OCI-LY1 (cell line): ENCODE data around the gene NCS1.

Experiments used
- H2AFZ ChIP-seq: fragments of 200-600 bp; sonication (generic), shearing (Covaris generic); 2 replicates; pipeline ENCODE4 v1.6.0; 2014; ENCODE audit warnings: antibody characterized with exemption, mild to moderate bottlenecking, low read length
- H3F3A ChIP-seq: fragments of 200-600 bp; sonication (generic), shearing (Covaris generic); 2 replicates; pipeline ENCODE4 v1.6.0; 2014; ENCODE audit warnings: mild to moderate bottlenecking, antibody characterized with exemption, low read length, moderate library complexity; ENCODE audit not compliant: insufficient read depth
- H3K27ac ChIP-seq: fragments of 200-600 bp; sonication (generic); 2 replicates; pipeline ENCODE4 v1.5.1; 2014; ENCODE audit warnings: low read length, mixed run types, mild to moderate bottlenecking, low read depth; ENCODE audit not compliant: poor library complexity, severe bottlenecking
- H3K27me3 ChIP-seq: fragments of 200-600 bp; sonication (generic); 2 replicates; pipeline ENCODE4 v1.6.0; 2014; ENCODE audit warnings: antibody characterized with exemption, mild to moderate bottlenecking, low read length, moderate library complexity; ENCODE audit not compliant: insufficient read depth
- H3K36me3 ChIP-seq: fragments of 200-600 bp; sonication (generic); 2 replicates; pipeline ENCODE4 v1.6.1; 2014; ENCODE audit warnings: mild to moderate bottlenecking, antibody characterized with exemption, low read length, moderate library complexity, mixed read lengths; ENCODE audit not compliant: insufficient read depth
- H3K4me1 ChIP-seq: fragments of 200-600 bp; sonication (generic); 2 replicates; pipeline ENCODE4 v1.5.1; 2014; ENCODE audit warnings: mild to moderate bottlenecking, low read length, moderate library complexity; ENCODE audit not compliant: insufficient read depth, severe bottlenecking
- H3K4me2 ChIP-seq: fragments of 200-600 bp; sonication (generic), shearing (Covaris generic); 2 replicates; pipeline ENCODE4 v1.6.1; 2014; ENCODE audit warnings: low read length
- H3K4me3 ChIP-seq: fragments of 200-600 bp; sonication (generic); 2 replicates; pipeline ENCODE4 v1.5.1; 2014; ENCODE audit warnings: low read length, low read depth, mild to moderate bottlenecking, mixed read lengths; ENCODE audit not compliant: poor library complexity, severe bottlenecking
- H3K79me2 ChIP-seq: fragments of 200-600 bp; shearing (Covaris generic); 2 replicates; pipeline ENCODE4 v1.6.1; 2016; ENCODE audit warnings: mixed run types, low read length, mixed read lengths; ENCODE audit not compliant: insufficient read depth
- H3K9ac ChIP-seq: fragments of 200-600 bp; sonication (generic), shearing (Covaris generic); 2 replicates; pipeline ENCODE4 v1.6.1; 2014; ENCODE audit warnings: mild to moderate bottlenecking, low read length, mixed read lengths
- H3K9me2 ChIP-seq: fragments of 200-600 bp; sonication (generic), shearing (Covaris generic); 2 replicates; pipeline ENCODE4 v1.6.1; 2014; ENCODE audit warnings: low read depth, mild to moderate bottlenecking, low read length, mixed read lengths
- H3K9me3 ChIP-seq: fragments of 200-600 bp; shearing (Covaris generic); 2 replicates; pipeline ENCODE4 v1.6.1; 2014; ENCODE audit warnings: low read length, mixed read lengths
- H4K20me1 ChIP-seq: fragments of 200-600 bp; sonication (generic), shearing (Covaris generic); 2 replicates; pipeline ENCODE4 v1.6.0; 2016; ENCODE audit warnings: mild to moderate bottlenecking, low read length; ENCODE audit not compliant: insufficient read depth
- EZH2 ChIP-seq: fragments of 200-600 bp; sonication (generic), shearing (Covaris generic); IDR thresholded peaks from 2 replicates; pipeline ENCODE4 v1.8.0; 2017; ENCODE audit warnings: borderline replicate concordance, mixed run types, mild to moderate bottlenecking, antibody characterized with exemption, low read length, moderate library complexity, mixed read lengths
- TF ChIP-seq, protein P1 (sequence below): fragments of 200-600 bp; sonication (generic), shearing (Covaris generic); IDR thresholded peaks from 2 replicates; pipeline ENCODE4 v1.5.1; 2017; ENCODE audit warnings: mild to moderate bottlenecking, antibody characterized with exemption, low read length, moderate library complexity, mixed read lengths

NCS1 gene

DNA sequence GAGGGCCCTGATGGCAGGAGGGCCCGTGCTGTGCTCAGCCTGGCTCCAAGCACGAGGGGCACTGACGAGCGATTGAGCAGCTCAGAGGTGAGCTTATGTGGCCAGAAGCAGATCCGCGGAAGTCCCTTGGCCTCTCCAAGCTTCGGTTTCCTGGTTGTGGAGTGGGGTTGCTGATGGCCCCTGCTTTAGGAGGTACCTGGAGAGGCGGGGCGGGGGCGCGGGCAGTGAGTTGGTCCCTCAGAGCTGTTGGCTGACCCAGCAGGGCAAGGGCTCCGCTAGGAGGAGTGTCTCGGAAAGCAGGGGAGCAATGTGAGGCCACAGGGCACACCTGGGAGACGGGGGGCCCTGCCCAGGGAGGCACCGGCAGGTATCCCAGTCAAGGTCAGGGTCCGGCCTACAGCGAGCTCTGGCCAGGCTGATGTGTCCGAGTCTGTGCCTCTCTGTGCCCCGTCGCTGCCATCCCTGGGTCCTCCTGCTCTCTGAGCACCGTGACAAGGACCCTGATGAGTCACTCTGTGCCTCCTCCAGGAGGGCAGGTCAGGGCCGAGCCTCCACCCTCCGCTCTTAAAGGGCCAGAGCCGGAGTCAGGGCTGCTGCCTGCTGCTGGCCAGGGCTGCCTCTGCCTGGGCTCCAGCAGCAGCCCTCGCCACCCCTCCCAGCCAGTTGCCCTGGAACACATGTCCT is 14.8 kb downstream of the NCS1 start:
- H3K4me3 ChIP-seq = no peak overlapping the region
- no peaks in the 10 kb centered on the region for H4K20me1 ChIP-seq
- H3K27ac ChIP-seq = no peak overlapping the region
- no peaks in the 10 kb centered on the region for H3K27me3 ChIP-seq
- H3K36me3 ChIP-seq = no peaks in the 10 kb centered on the region
- H3F3A ChIP-seq = no peaks in the 10 kb centered on the region
- H3K9ac ChIP-seq = no peak overlapping the region
- no peaks in the 10 kb centered on the region for H3K79me2 ChIP-seq
- H3K4me2 ChIP-seq = no peak overlapping the region
- TF ChIP-seq EZH2 = no peak
- TF ChIP-seq, protein P1, sequence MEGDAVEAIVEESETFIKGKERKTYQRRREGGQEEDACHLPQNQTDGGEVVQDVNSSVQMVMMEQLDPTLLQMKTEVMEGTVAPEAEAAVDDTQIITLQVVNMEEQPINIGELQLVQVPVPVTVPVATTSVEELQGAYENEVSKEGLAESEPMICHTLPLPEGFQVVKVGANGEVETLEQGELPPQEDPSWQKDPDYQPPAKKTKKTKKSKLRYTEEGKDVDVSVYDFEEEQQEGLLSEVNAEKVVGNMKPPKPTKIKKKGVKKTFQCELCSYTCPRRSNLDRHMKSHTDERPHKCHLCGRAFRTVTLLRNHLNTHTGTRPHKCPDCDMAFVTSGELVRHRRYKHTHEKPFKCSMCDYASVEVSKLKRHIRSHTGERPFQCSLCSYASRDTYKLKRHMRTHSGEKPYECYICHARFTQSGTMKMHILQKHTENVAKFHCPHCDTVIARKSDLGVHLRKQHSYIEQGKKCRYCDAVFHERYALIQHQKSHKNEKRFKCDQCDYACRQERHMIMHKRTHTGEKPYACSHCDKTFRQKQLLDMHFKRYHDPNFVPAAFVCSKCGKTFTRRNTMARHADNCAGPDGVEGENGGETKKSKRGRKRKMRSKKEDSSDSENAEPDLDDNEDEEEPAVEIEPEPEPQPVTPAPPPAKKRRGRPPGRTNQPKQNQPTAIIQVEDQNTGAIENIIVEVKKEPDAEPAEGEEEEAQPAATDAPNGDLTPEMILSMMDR = no peak
- no peaks in the 10 kb centered on the region for H3K9me2 ChIP-seq
- no peaks in the 10 kb centered on the region for H3K9me3 ChIP-seq
- H3K4me1 ChIP-seq = no peaks in the 10 kb centered on the region
- no peak overlapping the region for H2AFZ ChIP-seq

DNA sequence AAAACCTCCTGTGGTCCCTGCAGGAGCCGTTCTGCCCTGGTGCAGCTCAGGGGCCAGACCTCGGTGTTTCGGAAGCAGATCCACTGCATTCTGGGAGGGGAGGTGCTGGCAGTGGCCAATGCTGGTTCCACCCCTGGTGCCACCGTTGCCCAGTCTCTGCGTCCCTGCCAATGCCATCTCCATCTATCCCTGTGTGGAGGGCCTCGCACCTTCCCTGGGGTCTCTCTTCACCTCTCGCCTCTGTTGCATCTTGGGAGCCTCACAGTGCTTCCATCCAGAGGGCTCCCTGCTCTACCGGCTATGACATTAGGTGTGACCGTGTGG is 15.3 kb downstream of the NCS1 start:
- H3K9me2 ChIP-seq = no peaks in the 10 kb centered on the region
- H4K20me1 ChIP-seq = no peaks in the 10 kb centered on the region
- H3K4me1 ChIP-seq = no peaks in the 10 kb centered on the region
- no peak overlapping the region for H2AFZ ChIP-seq
- no peak overlapping the region for H3K27ac ChIP-seq
- H3K4me3 ChIP-seq = no peak overlapping the region
- H3K9ac ChIP-seq = no peak overlapping the region
- H3K9me3 ChIP-seq = no peaks in the 10 kb centered on the region
- H3K4me2 ChIP-seq = no peak overlapping the region
- TF ChIP-seq EZH2 = no peak
- no peaks in the 10 kb centered on the region for H3K36me3 ChIP-seq
- H3K27me3 ChIP-seq = no peaks in the 10 kb centered on the region
- no peaks in the 10 kb centered on the region for H3F3A ChIP-seq
- no peaks in the 10 kb centered on the region for H3K79me2 ChIP-seq

DNA sequence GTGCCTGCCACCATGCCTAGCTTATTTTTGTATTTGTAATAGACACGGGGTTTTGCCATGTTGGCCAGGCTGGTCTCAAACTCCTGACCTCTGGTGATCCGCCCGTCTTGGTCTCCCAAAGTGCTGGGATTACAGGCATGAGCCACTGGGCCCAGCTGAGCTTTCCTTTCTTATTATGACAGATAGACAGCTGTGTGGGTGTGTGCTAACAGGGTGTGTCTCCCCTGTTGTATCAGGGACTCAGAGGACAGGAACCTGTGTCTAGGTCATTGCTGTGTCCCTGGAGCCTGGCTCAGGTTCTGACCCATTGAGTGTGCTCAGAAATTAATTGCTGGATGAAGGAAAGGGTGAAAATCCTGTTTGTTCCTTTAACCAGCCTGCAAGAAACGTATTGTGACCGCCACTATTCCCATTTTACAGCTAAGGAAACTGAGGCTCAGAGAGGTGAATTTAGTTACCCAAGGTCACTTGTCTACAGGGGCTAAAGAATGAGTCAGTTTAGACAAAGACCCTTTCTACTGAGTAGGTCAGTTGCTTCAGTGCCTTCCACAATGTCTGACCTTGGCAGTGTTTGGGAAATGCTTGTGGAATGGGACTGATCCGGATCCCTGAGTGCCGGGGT is 16.8 kb downstream of the NCS1 start:
- no peaks in the 10 kb centered on the region for H3K79me2 ChIP-seq
- TF ChIP-seq, protein P1 = no peak
- no peak for TF ChIP-seq EZH2

DNA sequence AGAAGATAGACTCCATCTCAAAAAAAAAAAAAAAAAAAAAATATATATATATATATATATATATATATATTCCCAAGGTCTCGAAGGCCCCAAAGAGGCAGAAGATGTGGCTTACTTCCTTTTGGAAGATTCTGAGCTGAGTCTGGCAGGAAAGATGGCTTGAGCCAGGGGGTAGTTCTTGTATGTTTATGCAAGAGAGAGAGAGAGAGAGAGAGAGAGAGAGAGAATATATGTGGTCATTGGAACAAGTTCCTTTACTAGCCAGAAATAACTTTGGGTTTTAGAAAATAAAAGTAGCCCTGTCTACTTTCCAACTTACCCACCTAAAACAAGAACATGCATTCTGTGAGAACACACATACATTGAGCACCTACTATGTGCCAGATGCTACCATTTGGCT is 17.6 kb downstream of the NCS1 start:
- Histone ChIP-seq H3K27me3 (0 out of 2 replicates have a peak, but pooled peaks cover 2% of the 10 kb centered on the region), H3K4me1 (no peaks in the 10 kb centered on the region), H3K4me2 (no peak overlapping the region), H3K9me3 (no peaks in the 10 kb centered on the region), H3K36me3 (no peaks in the 10 kb centered on the region), H2AFZ (no peak overlapping the region), H3F3A (no peaks in the 10 kb centered on the region), H3K4me3 (no peak overlapping the region), H3K9me2 (no peaks in the 10 kb centered on the region), H4K20me1 (no peaks in the 10 kb centered on the region), H3K27ac (no peak overlapping the region), H3K9ac (no peak overlapping the region), H3K79me2 (no peaks in the 10 kb centered on the region)
- TF ChIP-seq, protein P1 = no peak
- no peak for TF ChIP-seq EZH2

More for the DNA sequence above, 16.8 kb downstream of the NCS1 start:
- Histone ChIP-seq H3K9me2 (no peaks in the 10 kb centered on the region), H3K36me3 (no peaks in the 10 kb centered on the region), H3K4me3 (no peak overlapping the region), H3K4me1 (no peaks in the 10 kb centered on the region), H3K27ac (no peak overlapping the region), H3K9me3 (no peaks in the 10 kb centered on the region), H3K9ac (no peak overlapping the region), H4K20me1 (no peaks in the 10 kb centered on the region), H2AFZ (no peak overlapping the region), H3K4me2 (no peak overlapping the region), H3K27me3 (no peaks in the 10 kb centered on the region), H3F3A (no peaks in the 10 kb centered on the region)
